GM23338 (cell line): Measurements from ENCODE around the gene PARD3.

Experiments
- CREB1 ChIP-seq: fragments of 250-450 bp; sonication (Bioruptor Pico); IDR thresholded peaks from 2 replicates; pipeline ENCODE4 v1.5.0; 2020; ENCODE audit warnings: low read depth, mild to moderate bottlenecking, moderate library complexity
- EZH2 ChIP-seq: fragments of 200-600 bp; sonication (generic); IDR thresholded peaks from one replicate; pipeline ENCODE4 v1.8.0; 2017; ENCODE audit warnings: antibody characterized with exemption, mild to moderate bottlenecking, low read depth; ENCODE audit not compliant: unreplicated experiment
- EZH2phosphoT487 ChIP-seq: fragments of 200-600 bp; sonication (generic); IDR thresholded peaks from one replicate; pipeline ENCODE4 v1.8.1; 2018; ENCODE audit warnings: antibody characterized with exemption; ENCODE audit not compliant: unreplicated experiment
- JUNB ChIP-seq: IDR thresholded peaks from one replicate; pipeline ENCODE4 v1.6.1; 2016; ENCODE audit warnings: antibody characterized with exemption; ENCODE audit not compliant: unreplicated experiment
- NANOG ChIP-seq: IDR thresholded peaks from 2 replicates; pipeline ENCODE4 v1.6.1; 2016; ENCODE audit warnings: antibody characterized with exemption, borderline replicate concordance
- POLR2AphosphoS5 ChIP-seq: IDR thresholded peaks from 2 replicates; pipeline ENCODE4 v1.6.1; 2016; ENCODE audit warnings: antibody characterized with exemption, low read depth
- STAT1 ChIP-seq: IDR thresholded peaks from one replicate; pipeline ENCODE4 v1.6.1; 2016; ENCODE audit warnings: antibody characterized with exemption; ENCODE audit not compliant: unreplicated experiment
- ZNF114 ChIP-seq: fragments of 250-450 bp; sonication (Bioruptor Pico); IDR thresholded peaks from 2 replicates; pipeline ENCODE4 v1.5.0; 2020; ENCODE audit warnings: mild to moderate bottlenecking, moderate library complexity
- ZNF331 ChIP-seq: fragments of 250-450 bp; sonication (Bioruptor Pico); IDR thresholded peaks from 2 replicates; pipeline ENCODE4 v1.5.0; 2020; ENCODE audit warnings: low read depth, mild to moderate bottlenecking, moderate library complexity
- ZNF462 ChIP-seq: fragments of 250-450 bp; sonication (Bioruptor Pico); IDR thresholded peaks from 2 replicates; pipeline ENCODE4 v1.5.0; 2020; ENCODE audit warnings: mild to moderate bottlenecking, moderate library complexity
- TF ChIP-seq, protein P1 (sequence below), 2 experiments: fragments of 200-600 bp in 1 of 2; sonication (generic) in 1 of 2; conservative IDR thresholded peaks; 2 replicates each; pipeline versions ENCODE4 v1.5.1 to v1.6.1; 2016 to 2017; ENCODE audit warnings: antibody characterized with exemption in 2 of 2, low read depth in 2 of 2, mild to moderate bottlenecking in 2 of 2, moderate library complexity in 1 of 2
- TF ChIP-seq, protein P2 (sequence below): IDR thresholded peaks from one replicate; pipeline ENCODE4 v1.6.1; 2018; ENCODE audit warnings: antibody characterized with exemption; ENCODE audit not compliant: unreplicated experiment
- TF ChIP-seq, protein P3 (sequence below): IDR thresholded peaks from 2 replicates; pipeline ENCODE4 v1.6.1; 2016; ENCODE audit warnings: antibody characterized with exemption

DNA sequence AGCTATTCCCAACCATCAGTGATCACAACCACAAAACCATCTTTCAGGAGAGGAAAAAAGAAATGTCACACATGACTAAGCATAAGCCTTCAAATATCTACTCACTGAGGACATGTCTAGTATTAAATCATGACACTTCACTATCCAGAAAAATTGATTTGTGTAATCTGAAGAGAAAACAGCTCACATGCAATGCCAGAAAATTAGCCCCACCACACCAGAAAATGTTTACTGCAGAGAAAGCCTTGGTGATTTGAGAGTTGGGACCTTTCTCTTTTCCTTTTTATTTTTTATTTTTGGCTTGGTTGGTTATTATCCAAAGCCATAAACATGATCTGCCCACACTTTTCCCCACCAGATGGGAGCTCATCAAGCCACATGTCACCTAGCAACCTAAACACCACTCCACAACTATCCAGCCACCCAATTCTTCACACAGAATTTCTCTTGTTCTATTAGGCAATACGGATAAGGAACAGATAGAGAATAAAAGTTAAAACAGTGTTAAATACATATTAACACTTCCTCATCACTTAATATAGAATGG, 3.1 kb downstream of the PARD3 start:
- TF ChIP-seq, protein P1, sequence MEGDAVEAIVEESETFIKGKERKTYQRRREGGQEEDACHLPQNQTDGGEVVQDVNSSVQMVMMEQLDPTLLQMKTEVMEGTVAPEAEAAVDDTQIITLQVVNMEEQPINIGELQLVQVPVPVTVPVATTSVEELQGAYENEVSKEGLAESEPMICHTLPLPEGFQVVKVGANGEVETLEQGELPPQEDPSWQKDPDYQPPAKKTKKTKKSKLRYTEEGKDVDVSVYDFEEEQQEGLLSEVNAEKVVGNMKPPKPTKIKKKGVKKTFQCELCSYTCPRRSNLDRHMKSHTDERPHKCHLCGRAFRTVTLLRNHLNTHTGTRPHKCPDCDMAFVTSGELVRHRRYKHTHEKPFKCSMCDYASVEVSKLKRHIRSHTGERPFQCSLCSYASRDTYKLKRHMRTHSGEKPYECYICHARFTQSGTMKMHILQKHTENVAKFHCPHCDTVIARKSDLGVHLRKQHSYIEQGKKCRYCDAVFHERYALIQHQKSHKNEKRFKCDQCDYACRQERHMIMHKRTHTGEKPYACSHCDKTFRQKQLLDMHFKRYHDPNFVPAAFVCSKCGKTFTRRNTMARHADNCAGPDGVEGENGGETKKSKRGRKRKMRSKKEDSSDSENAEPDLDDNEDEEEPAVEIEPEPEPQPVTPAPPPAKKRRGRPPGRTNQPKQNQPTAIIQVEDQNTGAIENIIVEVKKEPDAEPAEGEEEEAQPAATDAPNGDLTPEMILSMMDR (conservative IDR thresholded peaks at IDR 0.05; ENCODE audit: low read depth in 2 of 2): no peak
- TF ChIP-seq EZH2: no peak
- TF ChIP-seq JUNB: no peak
- no peak for TF ChIP-seq CREB1
- no peak for TF ChIP-seq EZH2phosphoT487
- TF ChIP-seq NANOG: no peak
- no peak for TF ChIP-seq POLR2AphosphoS5
- TF ChIP-seq, protein P2, sequence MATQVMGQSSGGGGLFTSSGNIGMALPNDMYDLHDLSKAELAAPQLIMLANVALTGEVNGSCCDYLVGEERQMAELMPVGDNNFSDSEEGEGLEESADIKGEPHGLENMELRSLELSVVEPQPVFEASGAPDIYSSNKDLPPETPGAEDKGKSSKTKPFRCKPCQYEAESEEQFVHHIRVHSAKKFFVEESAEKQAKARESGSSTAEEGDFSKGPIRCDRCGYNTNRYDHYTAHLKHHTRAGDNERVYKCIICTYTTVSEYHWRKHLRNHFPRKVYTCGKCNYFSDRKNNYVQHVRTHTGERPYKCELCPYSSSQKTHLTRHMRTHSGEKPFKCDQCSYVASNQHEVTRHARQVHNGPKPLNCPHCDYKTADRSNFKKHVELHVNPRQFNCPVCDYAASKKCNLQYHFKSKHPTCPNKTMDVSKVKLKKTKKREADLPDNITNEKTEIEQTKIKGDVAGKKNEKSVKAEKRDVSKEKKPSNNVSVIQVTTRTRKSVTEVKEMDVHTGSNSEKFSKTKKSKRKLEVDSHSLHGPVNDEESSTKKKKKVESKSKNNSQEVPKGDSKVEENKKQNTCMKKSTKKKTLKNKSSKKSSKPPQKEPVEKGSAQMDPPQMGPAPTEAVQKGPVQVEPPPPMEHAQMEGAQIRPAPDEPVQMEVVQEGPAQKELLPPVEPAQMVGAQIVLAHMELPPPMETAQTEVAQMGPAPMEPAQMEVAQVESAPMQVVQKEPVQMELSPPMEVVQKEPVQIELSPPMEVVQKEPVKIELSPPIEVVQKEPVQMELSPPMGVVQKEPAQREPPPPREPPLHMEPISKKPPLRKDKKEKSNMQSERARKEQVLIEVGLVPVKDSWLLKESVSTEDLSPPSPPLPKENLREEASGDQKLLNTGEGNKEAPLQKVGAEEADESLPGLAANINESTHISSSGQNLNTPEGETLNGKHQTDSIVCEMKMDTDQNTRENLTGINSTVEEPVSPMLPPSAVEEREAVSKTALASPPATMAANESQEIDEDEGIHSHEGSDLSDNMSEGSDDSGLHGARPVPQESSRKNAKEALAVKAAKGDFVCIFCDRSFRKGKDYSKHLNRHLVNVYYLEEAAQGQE: no peak
- TF ChIP-seq ZNF331 (CRISPR knock-in tag): no peak
- no peak for TF ChIP-seq ZNF462 (CRISPR knock-in tag)
- TF ChIP-seq ZNF114: no peak
- TF ChIP-seq, protein P3, sequence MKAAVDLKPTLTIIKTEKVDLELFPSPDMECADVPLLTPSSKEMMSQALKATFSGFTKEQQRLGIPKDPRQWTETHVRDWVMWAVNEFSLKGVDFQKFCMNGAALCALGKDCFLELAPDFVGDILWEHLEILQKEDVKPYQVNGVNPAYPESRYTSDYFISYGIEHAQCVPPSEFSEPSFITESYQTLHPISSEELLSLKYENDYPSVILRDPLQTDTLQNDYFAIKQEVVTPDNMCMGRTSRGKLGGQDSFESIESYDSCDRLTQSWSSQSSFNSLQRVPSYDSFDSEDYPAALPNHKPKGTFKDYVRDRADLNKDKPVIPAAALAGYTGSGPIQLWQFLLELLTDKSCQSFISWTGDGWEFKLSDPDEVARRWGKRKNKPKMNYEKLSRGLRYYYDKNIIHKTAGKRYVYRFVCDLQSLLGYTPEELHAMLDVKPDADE: no peak
- TF ChIP-seq STAT1: no peak
